ENCODE measurements around the gene PGR. TPM values are rescaled to one million over a fixed set of nuclear protein-coding genes. Genes with fewer than 3 reads are reported as not detected.

PGR gene
- total RNA-seq, 1 donor from 2014 or later, result not detected

DNA sequence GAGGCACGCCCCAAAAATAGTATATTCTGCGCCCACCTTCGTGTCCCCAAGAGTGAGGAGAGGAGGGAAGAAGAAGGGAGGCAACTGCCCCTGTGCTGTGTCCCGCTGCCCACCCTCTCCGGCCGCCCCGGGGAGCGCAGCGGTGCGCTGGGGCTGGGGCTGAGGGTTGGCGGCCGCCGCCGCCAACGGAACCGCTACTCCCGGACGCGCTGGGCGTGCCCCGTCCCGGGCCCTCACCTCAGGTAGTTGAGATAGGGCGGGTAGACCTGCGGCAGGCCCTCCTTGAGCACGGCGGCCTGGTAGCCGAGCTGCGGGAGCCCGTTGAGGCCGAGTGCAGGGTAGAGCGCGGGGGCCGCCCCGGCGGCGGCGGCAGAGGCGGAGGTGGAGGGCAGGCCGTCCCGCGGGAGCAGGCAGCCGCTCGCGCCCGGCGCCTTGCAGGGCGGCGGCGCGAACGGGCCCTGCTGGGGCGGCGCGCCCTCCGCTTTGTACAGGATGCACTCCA lies 2.4 kb downstream of the PGR start:
- Mint-ChIP-seq H3K4me1 (ENCODE audit: unreplicated experiment) (peaks cover 21% of the 10 kb centered on the region), H3K4me3 (ENCODE audit: unreplicated experiment) (peak overlapping the region; percentile 76), H3K36me3 (ENCODE audit: unreplicated experiment) (peaks cover 2% of the 10 kb centered on the region), H3K27me3 (ENCODE audit: unreplicated experiment) (peaks cover 80% of the 10 kb centered on the region), H3K9me3 (ENCODE audit: unreplicated experiment) (no peaks in the 10 kb centered on the region), H3K27ac (ENCODE audit: unreplicated experiment) (no peak overlapping the region)
- no peak for DNase-seq (ENCODE audit: extremely low spot score, unreplicated experiment)
- TF ChIP-seq, protein P1, sequence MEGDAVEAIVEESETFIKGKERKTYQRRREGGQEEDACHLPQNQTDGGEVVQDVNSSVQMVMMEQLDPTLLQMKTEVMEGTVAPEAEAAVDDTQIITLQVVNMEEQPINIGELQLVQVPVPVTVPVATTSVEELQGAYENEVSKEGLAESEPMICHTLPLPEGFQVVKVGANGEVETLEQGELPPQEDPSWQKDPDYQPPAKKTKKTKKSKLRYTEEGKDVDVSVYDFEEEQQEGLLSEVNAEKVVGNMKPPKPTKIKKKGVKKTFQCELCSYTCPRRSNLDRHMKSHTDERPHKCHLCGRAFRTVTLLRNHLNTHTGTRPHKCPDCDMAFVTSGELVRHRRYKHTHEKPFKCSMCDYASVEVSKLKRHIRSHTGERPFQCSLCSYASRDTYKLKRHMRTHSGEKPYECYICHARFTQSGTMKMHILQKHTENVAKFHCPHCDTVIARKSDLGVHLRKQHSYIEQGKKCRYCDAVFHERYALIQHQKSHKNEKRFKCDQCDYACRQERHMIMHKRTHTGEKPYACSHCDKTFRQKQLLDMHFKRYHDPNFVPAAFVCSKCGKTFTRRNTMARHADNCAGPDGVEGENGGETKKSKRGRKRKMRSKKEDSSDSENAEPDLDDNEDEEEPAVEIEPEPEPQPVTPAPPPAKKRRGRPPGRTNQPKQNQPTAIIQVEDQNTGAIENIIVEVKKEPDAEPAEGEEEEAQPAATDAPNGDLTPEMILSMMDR (IDR thresholded peaks at IDR 0.05), result no peak

DNA sequence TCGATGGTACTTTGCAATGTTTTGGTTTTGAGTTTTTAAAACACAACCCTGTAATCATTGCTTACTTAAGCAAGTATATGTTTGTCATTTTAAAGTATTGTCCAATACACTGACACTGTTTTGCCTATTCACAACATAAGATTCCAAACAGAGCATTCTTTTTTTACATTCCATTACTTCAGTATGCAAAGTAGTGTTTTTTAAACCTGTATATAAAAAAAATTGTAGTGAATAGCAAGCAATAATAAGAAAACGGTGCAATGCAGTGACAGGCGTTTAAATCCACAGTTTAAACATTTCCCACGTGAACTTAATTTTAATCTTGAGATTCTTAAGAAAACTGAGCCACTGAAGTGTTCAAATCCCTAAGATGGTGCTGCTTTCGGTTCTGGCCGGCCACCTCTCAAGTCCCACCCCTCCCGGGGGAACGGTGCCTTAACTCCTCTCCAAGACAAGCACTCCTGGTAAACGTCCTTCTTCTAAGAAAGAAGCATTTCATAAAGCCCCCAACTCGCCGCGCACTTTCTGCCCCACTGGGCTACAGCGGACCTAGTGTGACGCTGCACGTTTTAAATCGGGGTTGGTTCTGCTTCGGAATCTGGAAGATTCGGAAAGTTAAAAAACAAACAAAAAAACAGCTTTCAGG lies 2.9 kb downstream of the PGR start:
- DNase-seq (ENCODE audit: extremely low spot score, unreplicated experiment), result no peak
- Mint-ChIP-seq H3K36me3 (ENCODE audit: unreplicated experiment) (peaks cover 2% of the 10 kb centered on the region), H3K4me3 (ENCODE audit: unreplicated experiment) (peak overlapping the region; percentile 76), H3K27ac (ENCODE audit: unreplicated experiment) (no peak overlapping the region), H3K27me3 (ENCODE audit: unreplicated experiment) (peaks cover 74% of the 10 kb centered on the region), H3K9me3 (ENCODE audit: unreplicated experiment) (no peaks in the 10 kb centered on the region), H3K4me1 (ENCODE audit: unreplicated experiment) (peaks cover 21% of the 10 kb centered on the region)
- TF ChIP-seq, protein P1 (IDR thresholded peaks at IDR 0.05), result no peak

DNA sequence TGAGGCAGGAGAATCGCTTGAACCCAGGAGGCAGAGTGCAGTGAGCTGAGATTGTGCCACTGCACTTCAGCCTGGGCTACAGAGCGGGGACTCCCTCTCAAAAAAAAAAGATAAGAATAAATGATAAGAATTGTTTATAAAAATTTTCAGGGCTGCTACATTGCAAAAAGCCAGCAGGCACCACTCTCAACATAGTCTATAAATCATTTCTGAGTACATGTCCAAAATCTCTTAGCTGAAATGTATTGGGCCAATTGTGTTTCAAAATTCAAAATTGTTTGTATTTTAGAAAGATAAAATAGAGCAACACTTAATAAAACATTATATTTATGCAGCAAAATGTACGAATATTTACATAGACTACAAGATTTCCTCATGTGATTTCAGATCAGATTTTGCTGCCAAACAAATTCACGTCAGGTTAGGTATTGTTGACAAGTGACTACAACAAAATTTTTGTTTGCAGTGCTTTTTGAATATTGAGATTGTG lies 13.9 kb downstream of the PGR start:
- Mint-ChIP-seq H3K4me3 (ENCODE audit: unreplicated experiment) (no peak overlapping the region), H3K27me3 (ENCODE audit: unreplicated experiment) (peaks cover 16% of the 10 kb centered on the region), H3K4me1 (ENCODE audit: unreplicated experiment) (no peaks in the 10 kb centered on the region), H3K9me3 (ENCODE audit: unreplicated experiment) (no peaks in the 10 kb centered on the region), H3K36me3 (ENCODE audit: unreplicated experiment) (no peaks in the 10 kb centered on the region), H3K27ac (ENCODE audit: unreplicated experiment) (no peak overlapping the region)
- no peak for DNase-seq (ENCODE audit: extremely low spot score, unreplicated experiment)
- TF ChIP-seq, protein P1 (IDR thresholded peaks at IDR 0.05), result no peak

GRCh38 chr11:101113540-101113939 lies 16.1 kb downstream of the PGR start:
- TF ChIP-seq, protein P1 (IDR thresholded peaks at IDR 0.05), result no peak
- Mint-ChIP-seq H3K36me3 (ENCODE audit: unreplicated experiment) (no peaks in the 10 kb centered on the region), H3K4me3 (ENCODE audit: unreplicated experiment) (no peak overlapping the region), H3K4me1 (ENCODE audit: unreplicated experiment) (no peaks in the 10 kb centered on the region), H3K27me3 (ENCODE audit: unreplicated experiment) (peaks cover 15% of the 10 kb centered on the region), H3K9me3 (ENCODE audit: unreplicated experiment) (no peaks in the 10 kb centered on the region), H3K27ac (ENCODE audit: unreplicated experiment) (no peak overlapping the region)
- no peak for DNase-seq (ENCODE audit: extremely low spot score, unreplicated experiment)

GRCh38 chr11:101104716-101105115 lies 24.9 kb downstream of the PGR start:
- peaks cover 4% of the 10 kb centered on the region for H3K27me3 Mint-ChIP-seq (ENCODE audit: unreplicated experiment)
- TF ChIP-seq, protein P1 (IDR thresholded peaks at IDR 0.05), result no peak
- H3K9me3 Mint-ChIP-seq (ENCODE audit: unreplicated experiment), result peaks cover 18% of the 10 kb centered on the region
- H3K4me3 Mint-ChIP-seq (ENCODE audit: unreplicated experiment), result no peak overlapping the region
- no peak for DNase-seq (ENCODE audit: extremely low spot score, unreplicated experiment)
- H3K4me1 Mint-ChIP-seq (ENCODE audit: unreplicated experiment), result no peaks in the 10 kb centered on the region
- H3K27ac Mint-ChIP-seq (ENCODE audit: unreplicated experiment), result no peak overlapping the region
- no peaks in the 10 kb centered on the region for H3K36me3 Mint-ChIP-seq (ENCODE audit: unreplicated experiment)

Data from osteocyte (in vitro differentiated cells).